ENCODE results near the gene USP40. TPM values are rescaled to one million over a fixed set of nuclear protein-coding genes. Genes with fewer than 3 reads are reported as not detected.

USP40 gene
- total and polyA plus RNA-seq, 2 of the 8 experiments (the other 6 are each of a cell fraction or from before 2014, with no cell fraction given) = 12.0 to 15.7 TPM

- TF ChIP-seq, protein P1, sequence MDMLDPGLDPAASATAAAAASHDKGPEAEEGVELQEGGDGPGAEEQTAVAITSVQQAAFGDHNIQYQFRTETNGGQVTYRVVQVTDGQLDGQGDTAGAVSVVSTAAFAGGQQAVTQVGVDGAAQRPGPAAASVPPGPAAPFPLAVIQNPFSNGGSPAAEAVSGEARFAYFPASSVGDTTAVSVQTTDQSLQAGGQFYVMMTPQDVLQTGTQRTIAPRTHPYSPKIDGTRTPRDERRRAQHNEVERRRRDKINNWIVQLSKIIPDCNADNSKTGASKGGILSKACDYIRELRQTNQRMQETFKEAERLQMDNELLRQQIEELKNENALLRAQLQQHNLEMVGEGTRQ (IDR thresholded peaks at IDR 0.05; ENCODE audit: low read length) = no peak
- no peak for TF ChIP-seq SP4 (IDR thresholded peaks at IDR 0.05; ENCODE audit: low read length)
- no peak for TF ChIP-seq JUND (IDR thresholded peaks at IDR 0.05; ENCODE audit: low read length)
- no peak for TF ChIP-seq NANOG (IDR thresholded peaks at IDR 0.05; ENCODE audit: insufficient read depth, low read depth, low read length, poor library complexity, severe bottlenecking)
- TF ChIP-seq TBP (IDR thresholded peaks at IDR 0.05; ENCODE audit: low read depth, low read length) = no peak
- no peak for TF ChIP-seq TEAD4 (IDR thresholded peaks at IDR 0.05; ENCODE audit: low read depth, low read length)
Observed at GRCh38 chr2:233495503-233496496, 70.8 kb downstream of the USP40 start (continued).
